LNCaP clone FGC (cell line): Measurements from ENCODE around the gene COPS8.

Experiments used
- DNase-seq: peaks from one replicate; pipeline ENCODE4 v3.0.0-alpha.2; 2011; ENCODE audit warnings: low read depth
- H3K4me3 ChIP-seq: 2 replicates; pipeline ENCODE4 v1.5.1; 2011; ENCODE audit warnings: mild to moderate bottlenecking, low read depth, low read length, control low read depth
- CTCF ChIP-seq: IDR thresholded peaks from 2 replicates; pipeline ENCODE4 v1.5.1; 2012; ENCODE audit warnings: mild to moderate bottlenecking; ENCODE audit not compliant: control insufficient read depth, insufficient read depth; ENCODE audit errors: extremely low read depth

Gene COPS8

GRCh38 chr2:237091779-237092436, 6.2 kb downstream of the COPS8 start:
- DNase-seq, result no peak
- no peak for TF ChIP-seq CTCF
- no peak overlapping the region for H3K4me3 ChIP-seq

GRCh38 chr2:237092506-237092905, 6.8 kb downstream of the COPS8 start:
- no peak for TF ChIP-seq CTCF
- H3K4me3 ChIP-seq, result peak overlapping the region; percentile 38
- no peak for DNase-seq

- H3K4me3 ChIP-seq, result peak overlapping the region; percentile 38
- peak; percentile 72 for TF ChIP-seq CTCF
- peak; percentile 80 for DNase-seq
These were observed 7.5 kb downstream of the COPS8 start for GRCh38 chr2:237092920-237093781.

- no peak for TF ChIP-seq CTCF
- DNase-seq, result no peak
- H3K4me3 ChIP-seq, result no peak overlapping the region
These were observed 10.5 kb downstream of the COPS8 start for GRCh38 chr2:237096201-237096600.

GRCh38 chr2:237096911-237097310, 11.2 kb downstream of the COPS8 start:
- no peak overlapping the region for H3K4me3 ChIP-seq
- no peak for DNase-seq
- TF ChIP-seq CTCF, result no peak

- TF ChIP-seq CTCF, result no peak
- DNase-seq, result no peak
- no peak overlapping the region for H3K4me3 ChIP-seq
These were observed 11.7 kb downstream of the COPS8 start for GRCh38 chr2:237097326-237097910.
